Measurements from ENCODE around the gene ZNF776.

- TF ChIP-seq CTCF (IDR thresholded peaks at IDR 0.05; ENCODE audit: borderline replicate concordance, extremely low read depth, low read length, poor library complexity, severe bottlenecking) (no peak), EZH2 (IDR thresholded peaks at IDR 0.05; ENCODE audit: borderline replicate concordance, low read depth, low read length, severe bottlenecking) (no peak)
Observed at GRCh38 chr19:57771417-57771816, 24.8 kb downstream of the ZNF776 start.
